Neuronal stem cell (in vitro differentiated cells): ENCODE measurements around the gene ATG10.
"Not testable (repeated sequence)": the region's sequence is repeated elsewhere in the genome, so short reads cannot be mapped to it uniquely, and the experiment has no call there.

Experiments
- DNase-seq: peaks from one replicate; pipeline ENCODE4 v3.0.0-alpha.2; 2013; ENCODE audit warnings: low spot score
- H2AFZ ChIP-seq: one replicate; pipeline ENCODE4 v1.6.1; 2013; ENCODE audit warnings: mild to moderate bottlenecking, low read length, inconsistent platforms
- H2AK5ac ChIP-seq: 2 replicates; pipeline ENCODE4 v1.6.1; 2013; ENCODE audit warnings: low read depth, mild to moderate bottlenecking, inconsistent platforms, low read length, moderate library complexity, mixed read lengths
- H2BK120ac ChIP-seq: 2 replicates; pipeline ENCODE4 v1.6.1; 2013; ENCODE audit warnings: low read depth, mild to moderate bottlenecking, inconsistent platforms, low read length, moderate library complexity, mixed read lengths
- H2BK12ac ChIP-seq: one replicate; pipeline ENCODE4 v1.6.1; 2013; ENCODE audit warnings: low read length, inconsistent platforms
- H2BK15ac ChIP-seq: 2 replicates; pipeline ENCODE4 v1.6.1; 2013; ENCODE audit warnings: mild to moderate bottlenecking, low read length, inconsistent platforms, mixed read lengths
- H2BK5ac ChIP-seq: one replicate; pipeline ENCODE4 v1.6.1; 2013; ENCODE audit warnings: inconsistent platforms, mild to moderate bottlenecking, low read length, moderate library complexity
- H3K14ac ChIP-seq: one replicate; pipeline ENCODE4 v1.6.1; 2013; ENCODE audit warnings: low read length, inconsistent platforms
- H3K18ac ChIP-seq: 2 replicates; pipeline ENCODE4 v1.6.1; 2013; ENCODE audit warnings: low read length, inconsistent platforms
- H3K23ac ChIP-seq: 2 replicates; pipeline ENCODE4 v1.6.1; 2013; ENCODE audit warnings: low read depth, mild to moderate bottlenecking, mixed read lengths, low read length, inconsistent platforms; ENCODE audit not compliant: poor library complexity
- H3K27ac ChIP-seq: replicated peaks from 3 replicates; pipeline ENCODE4 v1.5.1; 2013; ENCODE audit warnings: low read length, inconsistent platforms
- H3K27me3 ChIP-seq, 3 experiments: 2 replicates each; pipeline ENCODE4 v1.6.1; 2013; ENCODE audit warnings: low read length in 3 of 3, mild to moderate bottlenecking in 2 of 3, inconsistent platforms in 1 of 3, low read depth in 1 of 3, mixed read lengths in 1 of 3, moderate library complexity in 1 of 3; ENCODE audit not compliant: control insufficient read depth in 3 of 3, insufficient read depth in 3 of 3
- H3K36me3 ChIP-seq, 2 donors: replicated peaks in 1 of 2; 2 replicates each; pipeline ENCODE4 v1.6.1; 2013; ENCODE audit warnings: low read length in 2 of 2; ENCODE audit not compliant: control insufficient read depth in 2 of 2, insufficient read depth in 2 of 2
- H3K4ac ChIP-seq: 2 replicates; pipeline ENCODE4 v1.6.1; 2013; ENCODE audit warnings: inconsistent platforms, mild to moderate bottlenecking, low read length, moderate library complexity
- H3K4me1 ChIP-seq, 2 donors: 1 replicate in 1 of 2; 2 replicates in 1 of 2; pipeline ENCODE4 v1.6.1; 2013; ENCODE audit warnings: low read length in 2 of 2, low read depth in 1 of 2; ENCODE audit not compliant: control insufficient read depth in 2 of 2, insufficient read depth in 1 of 2
- H3K4me2 ChIP-seq: one replicate; pipeline ENCODE4 v1.6.1; 2013; ENCODE audit warnings: mild to moderate bottlenecking, low read length, inconsistent platforms; ENCODE audit not compliant: insufficient read depth, poor library complexity, severe bottlenecking
- H3K4me3 ChIP-seq, 2 donors: 2 replicates each; pipeline ENCODE4 v1.5.1; 2013; ENCODE audit warnings: low read length in 2 of 2, mild to moderate bottlenecking in 2 of 2, inconsistent platforms in 1 of 2, moderate library complexity in 1 of 2
- H3K79me1 ChIP-seq: one replicate; pipeline ENCODE4 v1.6.1; 2013; ENCODE audit warnings: low read depth, mild to moderate bottlenecking, inconsistent platforms, low read length, moderate library complexity
- H3K9ac ChIP-seq: one replicate; pipeline ENCODE4 v1.6.1; 2013; ENCODE audit warnings: mild to moderate bottlenecking, low read depth, low read length, inconsistent platforms; ENCODE audit not compliant: poor library complexity
- H3K9me3 ChIP-seq, 2 donors: replicated peaks in 1 of 2; 2 replicates each; pipeline versions ENCODE3 to v1.6.1; 2013; ENCODE audit warnings: low read length in 2 of 2, mild to moderate bottlenecking in 2 of 2, inconsistent platforms in 1 of 2, low read depth in 1 of 2, mixed read lengths in 1 of 2, moderate library complexity in 1 of 2; ENCODE audit not compliant: control insufficient read depth in 2 of 2, insufficient read depth in 1 of 2
- H4K8ac ChIP-seq: one replicate; pipeline ENCODE4 v1.6.1; 2013; ENCODE audit warnings: low read depth, mild to moderate bottlenecking, inconsistent platforms, low read length, moderate library complexity
- H4K91ac ChIP-seq: one replicate; pipeline ENCODE4 v1.6.1; 2013; ENCODE audit warnings: low read length, low read depth, mild to moderate bottlenecking, inconsistent platforms; ENCODE audit not compliant: poor library complexity
- WGBS, 2 donors: extraction: QIAGEN DNeasy Blood & Tissue Kit; methylation state at CpG; one replicate each; pipeline ENCODE4 v1.1.7; 2013; ENCODE audit warnings: missing lambda C conversion rate in 2 of 2, mixed read lengths in 1 of 2; ENCODE audit not compliant: insufficient read length in 2 of 2, insufficient replicate concordance in 1 of 2; ENCODE audit errors: extremely low coverage in 2 of 2; 5-methylcytosine and 5-hydroxymethylcytosine counted together

Gene ATG10

DNA sequence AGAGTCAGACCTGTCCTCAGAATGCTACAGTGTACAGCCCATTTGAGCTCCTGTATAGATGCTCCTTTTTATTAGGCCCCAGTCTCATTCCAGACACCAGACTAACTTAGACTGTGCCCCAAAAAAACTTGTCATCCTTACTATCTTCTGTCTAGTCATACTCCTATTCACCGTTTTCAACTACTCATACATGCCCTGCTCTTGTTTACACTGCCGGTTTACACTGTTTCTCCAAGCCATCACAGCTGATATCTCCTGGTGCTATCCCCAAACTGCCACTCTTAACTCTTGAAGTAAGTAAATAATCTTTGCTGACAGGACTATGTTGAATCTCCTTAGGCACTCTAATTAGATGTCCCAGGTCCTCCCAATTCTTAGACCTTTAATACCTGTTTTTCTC, 13.7 kb upstream of the ATG10 start:
- H3K9me3 ChIP-seq, DNase-seq, H2BK5ac ChIP-seq, H3K79me1 ChIP-seq, H3K4ac ChIP-seq, H3K4me3 ChIP-seq, H3K14ac ChIP-seq, H3K18ac ChIP-seq, H3K36me3 ChIP-seq, H2BK120ac ChIP-seq, H2BK12ac ChIP-seq, H3K27me3 ChIP-seq, H4K91ac ChIP-seq, H3K27ac ChIP-seq, H4K8ac ChIP-seq, H2AFZ ChIP-seq, H2BK15ac ChIP-seq, H3K4me2 ChIP-seq, H3K4me1 ChIP-seq, H3K23ac ChIP-seq, H2AK5ac ChIP-seq, H3K9ac ChIP-seq: not testable (repeated sequence)
- no CpG with 5 or more reads among the region's 2 CpGs for WGBS, 2 donors

DNA sequence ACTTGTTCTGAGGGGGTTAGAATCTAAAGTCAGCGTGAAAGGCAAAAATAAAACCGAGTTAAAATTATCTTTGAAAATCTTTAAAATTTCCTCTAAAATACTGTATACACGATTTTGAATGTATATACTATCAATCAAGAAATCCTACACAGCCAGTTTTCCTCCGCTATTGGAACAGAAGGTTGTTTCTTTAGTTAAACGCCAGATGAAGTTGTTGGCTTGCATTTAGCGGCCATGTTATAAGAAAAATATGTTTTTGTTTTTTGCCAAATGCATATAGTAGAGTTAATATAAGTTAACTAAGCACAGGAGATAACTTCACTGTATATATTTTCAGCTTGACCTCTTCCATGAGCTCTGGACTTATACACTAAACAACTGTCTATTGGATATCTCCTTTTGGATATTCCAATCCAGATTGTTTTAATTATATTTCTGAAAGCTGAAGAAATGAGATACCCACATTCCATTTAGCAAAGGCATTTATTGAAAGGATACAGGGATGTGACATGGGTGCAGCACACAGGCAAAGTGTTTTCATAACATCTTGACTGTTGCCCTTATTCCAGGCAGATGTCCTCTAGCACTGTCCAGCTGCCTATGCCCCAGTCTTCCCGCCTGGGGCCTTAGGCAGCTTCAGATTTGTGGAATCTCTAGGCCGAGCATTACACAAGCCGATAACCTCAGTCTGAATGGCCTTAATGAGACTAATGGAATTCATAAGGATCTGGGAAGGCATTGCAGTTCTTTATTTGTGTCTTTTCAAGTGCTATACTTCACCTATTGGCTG, 10.0 kb upstream of the ATG10 start:
- Histone ChIP-seq H3K4me1 (no peaks in the 10 kb centered on the region), H4K91ac (no peak overlapping the region), H3K27ac (no peak overlapping the region), H3K9ac (no peak overlapping the region), H3K4ac (no peak overlapping the region), H4K8ac (no peak overlapping the region), H2BK5ac (no peak overlapping the region), H3K14ac (no peak overlapping the region), H3K23ac (no peak overlapping the region), H3K36me3 (no peaks in the 10 kb centered on the region), H3K4me2 (no peak overlapping the region), H2BK15ac (no peak overlapping the region), H3K27me3 (no peaks in the 10 kb centered on the region), H2BK120ac (no peak overlapping the region), H3K9me3 (no peaks in the 10 kb centered on the region), H3K4me3 (no peak overlapping the region), H3K18ac (no peak overlapping the region), H2AFZ (peak overlapping the region; percentile 26), H3K79me1 (no peaks in the 10 kb centered on the region), H2BK12ac (no peak overlapping the region), H2AK5ac (no peak overlapping the region)
- DNase-seq: no peak
- WGBS, 2 donors: no CpG with 5 or more reads among the region's 9 CpGs

DNA sequence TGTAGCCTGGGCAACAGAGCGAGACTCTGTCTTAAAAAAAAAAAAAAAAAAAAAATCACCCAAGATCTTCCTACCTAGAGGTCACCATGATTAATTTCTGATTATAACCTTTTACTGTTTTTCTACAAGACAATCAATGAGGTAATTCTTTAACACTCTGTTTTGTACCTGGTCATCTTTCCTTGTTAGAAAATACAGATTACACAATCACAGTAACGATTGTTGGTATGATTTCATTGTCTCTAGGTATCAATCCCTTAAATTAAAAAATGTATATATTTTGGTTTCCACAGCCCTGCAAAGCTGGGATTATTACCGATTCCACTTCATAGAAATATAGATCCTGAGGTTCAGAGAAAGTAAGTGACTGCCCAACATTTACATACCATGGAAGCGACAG, 8.3 kb upstream of the ATG10 start:
- Histone ChIP-seq H2AK5ac (no peak overlapping the region), H3K27me3 (no peaks in the 10 kb centered on the region), H2BK120ac (no peak overlapping the region), H2BK15ac (no peak overlapping the region), H3K9ac (no peak overlapping the region), H4K91ac (no peak overlapping the region), H3K36me3 (no peaks in the 10 kb centered on the region), H3K79me1 (no peaks in the 10 kb centered on the region), H4K8ac (no peak overlapping the region), H3K4me1 (no peaks in the 10 kb centered on the region), H2BK5ac (no peak overlapping the region), H3K27ac (no peak overlapping the region), H2AFZ (no peak overlapping the region), H2BK12ac (no peak overlapping the region), H3K9me3 (no peaks in the 10 kb centered on the region), H3K4me3 (no peak overlapping the region), H3K14ac (no peak overlapping the region), H3K18ac (no peak overlapping the region), H3K23ac (no peak overlapping the region), H3K4ac (no peak overlapping the region), H3K4me2 (no peak overlapping the region)
- no CpG with 5 or more reads among the region's 4 CpGs for WGBS, 2 donors
- DNase-seq: no peak

DNA sequence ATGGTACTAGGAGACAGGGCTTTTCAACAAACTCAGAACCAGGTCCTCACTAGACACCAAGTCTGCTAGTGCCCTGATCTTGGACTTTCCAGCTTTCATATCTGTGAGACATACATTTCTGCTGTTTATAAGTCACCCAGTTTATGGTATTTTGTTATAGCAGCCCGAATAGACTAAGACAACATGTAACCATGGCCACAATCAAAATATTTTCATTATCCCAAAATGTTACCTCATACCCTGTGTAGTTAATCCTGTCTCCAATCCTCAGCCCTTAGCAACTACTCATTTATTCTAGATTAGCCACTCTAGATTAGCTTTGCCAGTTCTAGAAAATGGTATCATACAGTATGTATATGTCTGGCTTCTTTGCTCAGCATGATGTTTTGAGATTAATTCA, 6.3 kb upstream of the ATG10 start:
- Histone ChIP-seq H3K9ac (no peak overlapping the region), H3K27ac (no peak overlapping the region), H4K8ac (no peak overlapping the region), H3K23ac (no peak overlapping the region), H2AK5ac (no peak overlapping the region), H2BK120ac (no peak overlapping the region), H3K18ac (no peak overlapping the region), H3K36me3 (no peaks in the 10 kb centered on the region), H3K4me2 (no peak overlapping the region), H3K4me1 (peaks cover 0 to 1% of the 10 kb centered on the region in 2 donors), H3K4me3 (no peak overlapping the region), H2BK12ac (no peak overlapping the region), H2BK15ac (no peak overlapping the region), H3K4ac (no peak overlapping the region), H3K9me3 (no peaks in the 10 kb centered on the region), H2BK5ac (no peak overlapping the region), H4K91ac (no peak overlapping the region), H3K27me3 (no peaks in the 10 kb centered on the region), H3K14ac (no peak overlapping the region), H2AFZ (no peak overlapping the region), H3K79me1 (no peaks in the 10 kb centered on the region)
- WGBS, 2 donors: no CpG with 5 or more reads among the region's 1 CpG
- DNase-seq: no peak
